Activated naive CD8-positive, alpha-beta T cell treated with anti-CD3 and anti-CD28 coated beads for 36 hours (primary cell): Measurements from ENCODE around the gene LHB. TPM values are rescaled to one million over a fixed set of nuclear protein-coding genes. Genes with fewer than 3 reads are reported as not detected.

ENCODE experiments used
- total RNA-seq, 2 experiments: library from RNA; stranded (reverse); gene quantifications; one replicate each; pipeline ENCODE4 v1.2.3, GENCODE V29; 2021

The LHB gene
- total RNA-seq, 2 experiments from 2014 or later = not detected

Other genes with a start within 250 kb of the LHB start
- gene BCAT2, start 206.1 kb downstream of the LHB start, total RNA-seq = 10 to 100 TPM; 62.6 to 63.6 TPM
- under 1 TPM; 0.35 to 0.66 TPM for gene HSD17B14, start 180.6 kb downstream of the LHB start, total RNA-seq
- gene PLEKHA4, start 148.5 kb downstream of the LHB start, total RNA-seq = 1 to 10 TPM; 5.8 to 7.6 TPM
- 10 to 100 TPM; 60.8 to 65.4 TPM for gene PPP1R15A, start 144.7 kb downstream of the LHB start, total RNA-seq
- under 1 TPM; 0.12 to 0.16 TPM for gene TULP2, start 118.3 kb downstream of the LHB start, total RNA-seq
- gene NUCB1, start 116.8 kb downstream of the LHB start, total RNA-seq = 10 to 100 TPM; 90.6 to 91.7 TPM
- gene DHDH, start 83.4 kb downstream of the LHB start, total RNA-seq = 1 to 10 TPM in 1 of 2 experiments, under 1 TPM in 1; 0.74 to 1.1 TPM
- gene BAX, start 62.2 kb downstream of the LHB start, total RNA-seq = 100 to 1,000 TPM; 191 TPM
- gene FTL, start 51.8 kb downstream of the LHB start, total RNA-seq = 1,000 to 10,000 TPM; 1,137 to 1,177 TPM
- 10 to 100 TPM; 48.9 to 57.6 TPM for gene GYS1, start 23.8 kb downstream of the LHB start, total RNA-seq
- 100 to 1,000 TPM; 187 to 189 TPM for gene RUVBL2, start 23.2 kb downstream of the LHB start, total RNA-seq
- gene CGB3, start 7.2 kb upstream of the LHB start, total RNA-seq = not detected
- not detected for gene CGB2, start 14.8 kb upstream of the LHB start, total RNA-seq
- gene CGB1, start 19.8 kb upstream of the LHB start, total RNA-seq = not detected
- gene CGB5, start 26.8 kb upstream of the LHB start, total RNA-seq = not detected
- gene CGB8, start 32.0 kb upstream of the LHB start, total RNA-seq = not detected
- gene CGB7, start 40.7 kb upstream of the LHB start, total RNA-seq = not detected
- gene NTF4, start 47.7 kb upstream of the LHB start, total RNA-seq = not detected
- not detected for gene KCNA7, start 55.6 kb upstream of the LHB start, total RNA-seq
- gene SNRNP70, start 68.4 kb upstream of the LHB start, total RNA-seq = 100 to 1,000 TPM; 205 to 230 TPM
- gene LIN7B, start 97.3 kb upstream of the LHB start, total RNA-seq = 1 to 10 TPM; 2.2 to 2.5 TPM
- gene C19orf73, start 102.1 kb upstream of the LHB start, total RNA-seq = 1 to 10 TPM; 1.0 to 1.3 TPM
- 1 to 10 TPM; 3.2 to 4.3 TPM for gene PPFIA3, start 102.5 kb upstream of the LHB start, total RNA-seq
- not detected for gene HRC, start 138.3 kb upstream of the LHB start, total RNA-seq
- gene TRPM4, start 140.7 kb upstream of the LHB start, total RNA-seq = not detected